ENCODE data around the gene HYAL2. TPM values are rescaled to one million over a fixed set of nuclear protein-coding genes. Genes with fewer than 3 reads are reported as not detected.

The HYAL2 gene
- total and polyA plus RNA-seq, 9 of the 15 experiments (the other 6 are each of a cell fraction or from before 2014, with no cell fraction given): 0.36 to 22.7 (median 11.4) TPM; not detected in 1

GRCh38 chr3:50316657-50317242 lies 5.8 kb downstream of the HYAL2 start (continued):
- TF ChIP-seq ZNF609 (CRISPR knock-in tag; IDR thresholded peaks at IDR 0.05; ENCODE audit: borderline replicate concordance) (no peak), HMGXB4 (CRISPR knock-in tag; IDR thresholded peaks at IDR 0.05) (no peak), ZBED1 (IDR thresholded peaks at IDR 0.05) (no peak), SP1 (CRISPR knock-in tag; IDR thresholded peaks at IDR 0.05) (0 out of 2 replicates have a peak, but pooled peaks have one; percentile 37), ZNF384 (IDR thresholded peaks at IDR 0.05; ENCODE audit: low read depth, low read length) (no peak), ZBTB7A (IDR thresholded peaks at IDR 0.05; ENCODE audit: borderline replicate concordance, control insufficient read depth, low read depth, low read length) (peak; percentile 50; the same call in 1 of the 2 replicates), ZFP1 (CRISPR knock-in tag; IDR thresholded peaks at IDR 0.05) (no peak), ZNF277 (CRISPR knock-in tag; IDR thresholded peaks at IDR 0.05; ENCODE audit: borderline replicate concordance) (no peak), BMI1 (IDR thresholded peaks at IDR 0.05; ENCODE audit: low read length) (no peak), GABPB1 (CRISPR knock-in tag; IDR thresholded peaks at IDR 0.05) (no peak), ZNF398 (CRISPR knock-in tag; IDR thresholded peaks at IDR 0.05) (no peak), NRF1 (conservative IDR thresholded peaks at IDR 0.05 in 1 of 2, IDR thresholded peaks at IDR 0.05 in 1 of 2) (peak; percentile 48 to 64), FOXO4 (CRISPR knock-in tag; IDR thresholded peaks at IDR 0.05) (no peak), DEAF1 (CRISPR knock-in tag; IDR thresholded peaks at IDR 0.05) (no peak), GATAD2A (IDR thresholded peaks at IDR 0.05) (no peak)
